Islet precursor cell (in vitro differentiated cells): ENCODE data around the gene TMTC2.
A peak's percentile ranks its signal among the peaks of the same experiment; 100 is the strongest.

Experiments
- DNase-seq: peaks from one replicate; pipeline ENCODE4 v3.0.0-alpha.2; 2018

Gene TMTC2

DNA sequence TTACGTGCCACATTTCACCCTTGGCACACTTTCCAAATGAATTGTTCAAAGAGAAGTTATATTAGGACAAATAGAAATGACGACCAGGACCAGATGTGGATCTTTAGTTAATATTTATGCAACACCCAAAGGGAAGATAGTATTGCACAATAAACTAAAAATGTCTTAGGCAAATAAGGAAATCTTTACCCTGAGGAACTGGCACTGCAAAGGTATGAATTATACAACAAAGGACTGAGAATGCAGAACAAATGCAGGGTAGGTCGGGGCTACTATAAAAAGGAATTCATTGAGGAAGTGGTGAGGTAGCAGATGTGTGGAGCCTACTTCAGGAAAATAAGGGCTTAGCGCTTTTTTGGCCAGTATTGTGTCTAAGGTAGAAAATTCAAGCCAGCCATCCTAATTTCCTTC is 3.9 kb upstream of the TMTC2 start:
- no peak for DNase-seq

DNA sequence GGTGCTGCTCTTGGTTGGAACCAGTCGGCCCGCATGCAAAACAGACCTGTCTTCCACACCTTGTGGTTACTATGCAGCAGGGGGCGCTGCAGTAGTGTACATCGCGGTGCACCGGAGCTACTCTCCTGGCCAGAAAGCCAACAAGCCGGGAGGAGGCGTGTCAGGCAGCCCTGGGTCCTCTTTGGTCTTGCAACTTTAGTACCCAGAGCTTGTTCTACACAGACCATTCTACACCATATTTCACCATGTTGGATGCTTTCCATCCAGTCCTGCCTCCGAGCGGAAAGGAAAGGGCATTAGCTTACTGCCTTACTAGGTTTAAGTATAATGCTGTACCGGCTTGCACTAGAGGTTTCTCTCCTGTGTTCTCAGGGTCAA is 927 bp upstream of the TMTC2 start:
- DNase-seq, result peak; percentile 99

DNA sequence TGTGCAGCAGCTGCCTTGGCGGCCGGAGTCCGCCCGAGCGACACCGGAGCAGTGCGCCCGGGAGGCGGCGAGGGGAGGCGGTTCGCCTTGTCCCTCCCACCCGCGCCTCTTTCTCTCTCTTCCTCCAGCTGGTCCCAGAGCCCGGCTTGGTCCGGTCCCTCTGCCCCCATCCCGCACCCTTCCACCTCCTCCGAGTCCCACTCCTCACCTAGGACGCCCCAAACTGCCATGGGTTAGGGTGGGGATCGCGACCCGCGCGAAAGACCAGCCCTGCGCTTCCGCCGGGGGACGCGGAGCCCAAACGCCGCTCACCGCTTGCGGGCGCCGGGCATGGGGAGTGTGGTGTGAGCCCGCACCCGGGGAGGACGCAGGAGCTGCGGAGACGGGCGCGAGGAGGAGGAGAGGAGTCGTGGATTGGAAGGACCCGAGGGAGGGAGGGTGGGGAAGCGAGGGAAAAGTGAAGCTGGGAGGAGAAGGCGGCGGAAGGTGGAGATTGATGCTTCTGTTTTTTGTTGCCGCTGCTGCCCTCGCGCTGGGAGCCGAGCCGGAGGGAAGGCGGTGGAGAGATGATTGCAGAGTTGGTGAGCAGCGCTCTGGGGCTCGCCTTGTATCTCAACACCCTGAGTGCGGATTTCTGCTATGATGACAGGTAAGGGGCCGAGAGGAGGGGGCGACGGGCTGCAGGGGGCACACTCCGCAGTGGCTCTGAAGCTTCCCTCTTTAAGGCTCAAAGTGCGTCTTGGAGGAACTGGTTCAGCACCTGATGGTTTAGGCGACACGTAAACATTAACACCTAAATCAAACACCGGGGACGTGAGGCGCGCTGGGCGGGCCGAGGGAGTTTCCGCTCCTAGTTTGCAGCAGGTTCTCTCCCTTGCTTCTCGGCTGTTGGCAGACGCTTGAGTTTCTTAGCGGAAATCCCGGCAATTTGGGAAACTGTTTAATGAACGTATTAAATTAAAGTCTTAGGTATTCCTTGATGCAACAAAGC is 610 bp downstream of the TMTC2 start:
- peak; percentile 83 for DNase-seq

DNA sequence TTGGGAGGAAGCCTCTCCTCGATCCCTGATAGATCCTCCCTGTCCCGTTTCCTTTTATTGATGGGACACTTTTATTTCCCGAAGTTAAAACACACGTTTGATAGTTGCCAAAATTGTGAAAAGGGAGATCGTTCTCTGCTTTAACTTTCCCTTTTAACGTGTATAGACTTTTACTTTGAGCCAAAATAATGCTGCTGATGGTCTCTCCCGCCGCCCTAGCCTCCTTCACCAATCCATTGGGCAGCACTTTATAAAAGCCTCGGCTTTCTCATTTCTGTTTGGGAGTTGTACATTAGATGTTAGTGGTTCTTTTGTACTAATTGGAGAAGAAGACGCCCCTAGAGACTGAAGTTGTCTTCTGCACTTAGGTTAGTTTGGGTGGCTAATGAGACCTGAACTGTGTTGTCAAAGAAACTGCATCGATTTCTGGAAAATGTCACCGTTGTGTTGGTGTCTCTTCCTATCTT is 1.4 kb downstream of the TMTC2 start:
- DNase-seq, result no peak

DNA sequence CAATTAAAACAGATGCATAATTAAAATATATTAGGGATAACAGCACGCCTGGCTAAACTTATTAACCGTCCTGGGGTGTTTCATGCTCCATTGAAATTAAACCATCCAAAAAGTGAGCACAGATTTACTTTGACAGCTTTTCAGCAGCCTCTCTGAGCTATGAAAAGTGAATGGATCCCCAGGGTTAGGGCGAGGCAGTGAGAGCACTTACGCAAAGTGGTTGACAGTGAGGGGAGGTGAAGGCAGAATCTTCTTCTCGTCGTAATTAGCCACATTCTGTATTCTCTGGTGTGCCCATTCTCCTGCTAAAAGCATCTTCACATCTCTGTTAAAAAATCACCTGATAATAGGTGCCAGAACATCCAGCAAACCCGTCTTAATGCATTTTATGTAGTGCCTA is 1.9 kb downstream of the TMTC2 start:
- no peak for DNase-seq

DNA sequence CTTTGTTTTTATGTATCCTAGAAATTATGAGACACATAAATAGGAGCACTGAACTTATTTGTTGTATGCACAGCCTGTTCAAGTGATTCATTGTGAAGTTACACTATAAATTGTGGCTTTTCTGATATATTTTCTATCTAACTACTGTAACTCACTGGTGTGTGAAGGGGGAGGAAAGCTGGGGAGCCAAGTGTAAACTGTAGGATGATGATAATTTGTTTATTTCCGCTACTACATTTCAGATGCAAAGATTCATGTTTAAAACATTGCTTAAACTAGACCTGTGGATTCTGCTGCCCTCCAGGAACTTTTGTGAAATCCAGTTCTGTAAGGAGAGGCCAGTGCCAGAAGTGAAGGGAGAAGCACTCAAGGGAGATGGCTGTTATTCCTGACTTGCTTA is 3.3 kb downstream of the TMTC2 start:
- no peak for DNase-seq

DNA sequence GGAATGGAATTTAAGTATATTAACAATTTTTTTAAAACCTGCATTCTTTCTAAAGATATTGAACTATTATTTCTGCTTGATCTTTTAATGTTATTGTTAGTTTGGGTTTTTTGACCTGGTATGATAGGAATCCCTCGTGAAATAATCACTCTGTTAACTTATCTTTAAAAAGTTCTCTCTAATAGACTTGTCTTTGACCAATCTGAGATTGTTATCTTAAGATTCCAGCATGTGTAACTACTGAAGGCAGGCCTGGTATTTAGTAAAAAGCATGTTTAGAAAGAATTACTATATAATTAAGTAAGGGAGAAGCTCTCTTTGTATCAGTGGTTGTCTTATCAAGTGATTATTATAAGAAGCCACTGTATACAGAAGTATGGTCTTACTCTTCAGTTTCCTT is 4.8 kb downstream of the TMTC2 start:
- DNase-seq, result no peak

DNA sequence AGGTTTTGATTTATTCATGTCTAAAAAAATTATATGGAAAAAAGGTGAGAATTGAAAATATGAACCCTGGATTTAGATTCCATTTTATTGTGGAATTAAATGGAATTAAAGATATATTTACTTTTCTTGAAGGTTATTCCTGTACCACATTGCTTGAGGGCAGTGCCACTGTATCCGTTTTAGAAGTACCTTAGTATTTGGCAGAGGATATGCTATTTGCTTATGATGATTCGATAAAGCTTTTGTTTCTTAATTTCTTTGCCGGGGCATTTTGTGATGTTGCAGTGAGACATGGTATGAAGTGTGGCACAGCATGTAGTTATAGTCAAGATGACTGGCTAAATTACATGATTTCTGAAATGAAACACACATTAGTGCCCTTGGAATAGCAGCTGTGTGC is 7.6 kb downstream of the TMTC2 start:
- no peak for DNase-seq

DNA sequence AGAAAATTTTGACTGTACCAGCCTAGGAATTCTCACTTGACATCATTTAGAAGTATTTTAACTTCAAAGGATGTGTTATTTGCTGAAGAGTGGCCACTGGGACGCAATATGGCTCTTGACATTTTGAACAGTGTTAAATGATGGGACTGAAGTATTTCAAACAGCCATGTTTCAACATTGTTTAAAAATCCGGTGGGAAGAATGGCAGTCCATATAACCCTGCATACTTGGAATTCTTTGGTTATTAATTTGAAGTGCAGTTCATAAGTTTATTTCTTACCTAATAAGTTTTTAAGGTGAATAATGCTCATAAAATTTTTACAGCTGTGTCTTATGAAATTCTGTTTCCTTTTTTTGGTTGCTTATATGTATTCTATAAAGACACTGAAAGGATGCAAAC is 8.3 kb downstream of the TMTC2 start:
- no peak for DNase-seq

DNA sequence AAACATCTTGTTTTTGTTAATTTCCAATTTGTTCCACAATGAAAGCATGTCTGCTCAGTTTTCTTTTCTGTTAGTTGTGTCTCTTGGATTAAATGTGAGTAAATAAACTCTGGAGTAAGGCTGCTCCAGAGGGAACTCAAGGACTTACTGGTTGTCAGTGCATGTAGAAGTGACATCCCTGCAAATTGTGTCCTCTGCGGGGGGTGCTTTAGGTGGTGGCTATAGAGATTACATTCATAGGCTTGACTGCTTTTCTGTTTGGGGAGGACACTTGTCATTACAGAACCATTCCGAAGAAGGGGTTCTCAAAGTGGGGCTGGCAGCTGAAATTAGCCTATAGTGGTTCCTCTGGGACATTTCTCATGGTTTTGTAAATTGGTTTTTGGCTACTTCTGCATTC is 8.8 kb downstream of the TMTC2 start:
- DNase-seq, result no peak

DNA sequence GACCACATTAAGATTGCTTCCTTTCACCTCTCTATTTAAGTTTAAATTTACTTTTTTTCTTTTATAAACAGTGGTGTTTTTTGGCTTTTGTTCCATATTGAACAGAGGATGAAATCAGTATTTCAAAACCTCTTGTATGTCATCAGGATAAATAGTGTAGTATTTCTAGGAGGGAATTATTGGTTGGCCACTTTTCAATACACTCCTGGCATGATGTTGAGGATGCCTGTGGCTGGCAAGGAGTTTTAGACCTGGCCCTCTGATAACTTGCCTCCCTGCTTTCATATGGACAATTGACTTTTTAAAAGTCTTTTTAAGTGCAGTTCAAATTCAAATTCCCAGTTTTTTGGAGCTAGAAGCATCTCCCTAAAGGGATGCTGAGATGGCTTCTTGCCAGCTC is 9.8 kb downstream of the TMTC2 start:
- DNase-seq, result no peak

DNA sequence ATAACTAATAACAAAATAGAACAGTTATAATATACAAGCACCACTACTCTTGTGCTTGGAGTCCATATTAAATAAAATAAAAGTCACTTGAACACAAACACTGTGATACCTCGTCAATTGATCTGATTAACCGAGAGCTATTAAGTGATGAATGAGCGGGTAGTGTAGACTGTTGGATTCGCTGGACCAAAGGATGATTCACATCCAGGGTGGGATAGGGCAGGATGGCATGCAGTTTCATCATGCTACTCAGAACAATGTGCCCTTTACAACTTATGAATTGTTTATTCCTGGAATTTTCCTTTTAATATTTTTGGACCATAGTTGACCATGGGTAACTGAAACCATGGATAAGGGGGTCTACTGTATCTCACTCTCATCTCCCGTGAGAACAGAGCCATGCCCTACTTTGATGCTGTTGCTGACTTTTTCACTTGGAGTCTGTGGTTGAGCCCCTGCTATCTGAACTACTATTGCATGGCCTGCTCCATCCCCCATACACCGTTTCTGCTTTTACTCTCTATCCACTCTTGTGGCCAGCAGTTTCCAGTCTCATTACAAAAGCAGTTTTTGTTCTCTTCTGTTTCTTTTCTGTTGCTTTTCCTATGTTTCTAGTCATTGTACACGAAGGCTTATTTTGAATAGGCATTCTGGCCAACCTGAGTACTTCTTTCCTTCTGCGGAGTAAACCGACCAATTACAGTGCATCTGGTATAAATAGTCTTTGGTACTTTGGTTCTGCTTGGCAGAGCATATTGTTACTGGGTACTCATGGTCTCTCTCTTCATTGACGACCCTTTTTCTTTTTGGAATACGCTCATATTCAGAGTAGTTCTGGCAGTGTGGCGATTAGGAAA is 12.2 kb downstream of the TMTC2 start:
- DNase-seq, result no peak

DNA sequence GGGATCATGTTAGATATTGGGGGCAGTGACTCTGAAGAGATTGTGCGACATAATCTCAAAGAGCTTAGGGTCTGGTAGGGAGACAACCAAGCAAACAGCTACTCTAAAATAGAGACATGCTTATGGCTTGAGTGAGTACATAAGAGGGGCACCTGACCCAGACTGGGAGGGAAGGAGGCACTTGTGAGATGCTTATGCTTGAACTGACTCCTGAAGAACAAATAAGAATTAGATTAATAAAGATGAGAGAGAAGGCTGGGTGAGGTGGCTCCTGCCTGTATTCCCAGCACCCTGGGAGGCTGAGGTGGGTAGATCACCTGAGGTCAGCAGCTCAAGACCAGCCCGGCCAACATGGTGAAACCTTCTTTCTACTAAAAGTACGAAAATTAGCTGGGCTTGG is 19.1 kb downstream of the TMTC2 start:
- no peak for DNase-seq

DNA sequence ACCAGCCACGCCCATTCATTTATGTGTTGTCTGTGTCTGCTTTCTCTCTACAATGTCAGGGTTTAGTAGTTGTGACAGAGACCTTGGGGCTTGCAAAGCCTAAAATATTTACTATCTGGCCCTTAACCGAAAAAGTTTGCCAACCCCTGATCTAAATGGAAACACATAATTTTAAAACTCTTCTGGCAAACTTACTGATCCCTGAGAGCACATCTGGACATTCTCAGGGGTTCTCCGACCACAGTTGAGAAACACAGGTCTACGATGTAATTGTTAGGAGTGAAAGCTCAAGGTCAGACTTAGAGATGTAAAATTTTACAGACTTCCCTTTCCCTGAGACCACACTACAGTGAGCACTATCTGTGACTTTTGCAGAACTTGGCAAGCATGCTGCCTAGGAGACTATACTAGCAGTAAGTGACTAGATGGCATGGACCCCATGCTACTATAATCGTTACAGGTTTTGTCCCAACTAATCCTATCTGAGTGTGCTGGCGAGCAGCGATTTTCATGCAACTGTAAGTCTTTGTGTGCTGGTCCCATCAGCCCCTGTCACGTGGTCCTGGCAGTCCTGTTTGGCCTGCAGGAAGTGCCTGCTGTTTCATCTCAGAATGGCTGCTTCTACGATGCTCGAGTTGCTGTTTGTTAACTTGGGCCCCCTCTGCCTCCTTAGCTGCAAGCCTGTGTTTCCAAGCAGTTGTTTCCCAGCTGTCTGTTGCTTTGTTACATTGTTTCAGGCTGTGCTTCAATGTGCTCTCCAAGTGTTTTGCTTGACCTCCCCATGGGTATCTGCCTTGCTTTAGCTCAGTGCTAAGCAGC is 21.6 kb downstream of the TMTC2 start:
- DNase-seq, result peak; percentile 66

DNA sequence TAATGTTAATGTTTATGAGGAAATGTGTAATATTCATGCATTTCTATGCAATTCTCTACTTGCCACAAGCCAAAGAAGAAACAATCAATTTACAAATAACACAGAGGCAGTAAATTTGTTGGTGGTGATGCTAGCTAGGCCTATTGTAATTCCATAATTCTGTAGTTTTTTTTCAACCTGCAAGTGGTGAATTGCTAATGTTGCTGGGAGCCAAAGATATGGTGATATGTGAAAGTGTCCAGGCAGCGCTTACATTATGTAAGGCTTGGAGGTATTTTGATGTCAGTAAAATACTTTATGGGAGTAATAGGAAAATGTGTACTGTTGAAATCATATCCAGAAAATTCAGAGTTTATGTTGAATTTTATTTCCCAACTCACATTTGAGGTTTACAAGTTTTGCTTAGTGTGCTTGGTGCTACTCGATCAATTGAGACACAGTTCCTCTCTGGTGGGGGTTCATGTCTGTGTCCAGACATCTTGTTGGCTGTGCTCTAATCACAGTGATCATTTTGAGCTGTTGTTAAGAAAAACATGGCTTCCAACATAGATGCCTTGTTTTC is 23.2 kb downstream of the TMTC2 start:
- DNase-seq, result no peak

DNA sequence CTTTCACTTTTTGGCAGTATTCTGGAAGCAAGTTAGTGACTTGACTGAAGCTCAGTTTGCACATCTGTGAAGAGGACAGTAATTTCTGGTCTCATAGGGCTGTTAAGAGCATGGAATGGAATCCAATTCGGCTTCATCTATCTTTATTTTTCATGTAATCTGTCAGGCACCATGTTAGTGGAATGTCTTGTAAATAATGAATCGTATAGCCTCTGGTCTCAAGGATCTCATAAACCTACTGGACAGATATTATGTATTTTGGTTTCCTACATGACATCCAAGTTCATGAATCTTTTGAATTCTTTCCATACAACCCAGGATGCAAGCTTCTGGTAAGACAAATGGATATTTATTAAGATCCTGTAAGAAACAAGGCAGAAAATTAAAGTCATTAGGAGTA is 24.0 kb downstream of the TMTC2 start:
- DNase-seq, result no peak

DNA sequence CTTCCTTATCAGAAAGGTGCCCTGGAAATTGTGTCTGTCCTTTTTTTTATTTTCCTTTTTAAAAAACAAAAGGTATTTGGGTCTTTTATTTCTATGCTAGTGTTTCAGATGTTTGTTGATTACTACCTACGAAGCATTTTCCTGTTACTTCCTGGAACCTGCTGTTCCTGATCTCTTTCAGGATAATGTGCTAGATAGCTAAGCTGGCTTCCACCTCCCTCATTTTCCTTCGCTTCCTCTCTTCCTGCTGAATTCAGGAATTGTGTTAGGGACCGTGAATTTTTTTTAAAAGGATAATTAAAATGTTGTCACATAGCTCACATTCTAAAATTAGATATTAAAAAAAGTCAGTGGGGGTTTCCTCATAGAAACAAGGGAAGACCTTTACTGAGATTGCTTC is 27.7 kb downstream of the TMTC2 start:
- no peak for DNase-seq

DNA sequence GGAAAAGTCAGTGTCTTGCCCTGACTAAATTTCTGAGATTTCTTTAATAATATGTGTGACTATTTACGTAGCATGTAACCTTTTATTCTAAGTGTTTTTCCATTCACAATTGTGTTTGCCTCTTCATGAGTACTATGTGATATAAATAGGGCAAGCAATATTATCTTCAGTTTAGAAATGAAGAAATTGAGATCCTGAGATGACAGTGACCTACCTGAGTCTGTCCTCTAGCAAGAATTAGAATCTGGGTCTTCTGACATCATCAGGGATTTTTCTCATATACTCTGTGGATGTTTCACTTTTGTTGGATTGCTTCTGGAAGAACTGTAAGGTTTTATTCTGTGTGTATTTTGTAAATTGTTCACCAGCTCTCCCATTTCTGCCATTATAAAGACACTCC is 35.0 kb downstream of the TMTC2 start:
- no peak for DNase-seq

DNA sequence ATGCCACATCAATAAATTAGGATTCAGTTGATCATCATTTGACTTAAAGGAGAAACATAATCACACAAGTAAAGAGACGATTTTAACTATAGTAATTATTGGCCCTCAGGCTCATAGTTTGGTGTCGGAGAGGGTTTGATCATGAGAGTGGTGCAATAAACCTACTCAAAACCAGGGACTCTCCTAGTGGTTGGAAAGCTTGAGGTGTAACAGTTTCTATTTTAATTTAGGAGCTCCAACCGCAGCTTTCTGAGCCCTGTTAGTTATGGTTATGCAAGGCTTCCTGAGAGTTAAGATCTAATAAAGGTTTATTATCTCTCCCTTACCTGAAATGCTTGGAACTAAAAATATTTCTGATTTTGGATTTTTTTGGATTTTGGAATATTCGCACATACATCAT is 36.4 kb downstream of the TMTC2 start:
- no peak for DNase-seq

DNA sequence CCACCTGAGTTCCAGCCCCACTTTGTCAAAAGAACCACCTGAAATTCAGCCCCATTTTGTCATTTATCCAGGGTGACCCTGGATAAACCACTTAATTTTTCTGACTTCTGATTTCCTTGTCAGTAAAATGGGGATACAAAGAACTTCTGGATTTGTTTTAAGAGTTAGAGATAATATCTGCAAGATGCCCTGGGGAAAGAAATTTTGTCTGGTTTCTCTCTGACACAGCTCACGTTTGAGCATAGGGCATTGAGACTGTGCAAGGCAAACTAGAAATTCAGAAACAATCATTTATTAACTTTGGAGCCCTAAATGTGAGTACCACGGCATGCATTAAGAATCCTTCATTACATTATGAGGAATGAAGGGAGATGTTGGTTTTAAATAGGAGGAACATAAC is 37.2 kb downstream of the TMTC2 start:
- DNase-seq, result no peak

DNA sequence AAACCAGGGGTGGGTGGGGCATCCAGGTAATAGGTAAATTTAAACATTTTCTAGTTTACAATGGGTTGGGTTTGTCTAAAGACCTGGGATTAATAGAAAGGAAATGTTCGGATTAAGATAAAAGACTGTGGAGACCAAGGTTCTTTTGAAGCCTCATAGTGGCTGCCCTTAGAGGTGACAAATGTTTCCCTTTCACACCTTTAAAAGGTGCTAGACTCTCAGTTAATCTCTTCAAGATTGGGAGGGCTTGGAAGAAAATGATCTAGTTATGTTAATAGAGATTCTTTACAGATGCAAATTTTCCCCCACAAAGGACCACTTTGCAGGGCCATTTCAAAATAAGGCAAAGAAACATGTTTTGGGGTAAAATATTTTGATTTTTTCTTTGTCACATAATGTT is 39.0 kb downstream of the TMTC2 start:
- no peak for DNase-seq

DNA sequence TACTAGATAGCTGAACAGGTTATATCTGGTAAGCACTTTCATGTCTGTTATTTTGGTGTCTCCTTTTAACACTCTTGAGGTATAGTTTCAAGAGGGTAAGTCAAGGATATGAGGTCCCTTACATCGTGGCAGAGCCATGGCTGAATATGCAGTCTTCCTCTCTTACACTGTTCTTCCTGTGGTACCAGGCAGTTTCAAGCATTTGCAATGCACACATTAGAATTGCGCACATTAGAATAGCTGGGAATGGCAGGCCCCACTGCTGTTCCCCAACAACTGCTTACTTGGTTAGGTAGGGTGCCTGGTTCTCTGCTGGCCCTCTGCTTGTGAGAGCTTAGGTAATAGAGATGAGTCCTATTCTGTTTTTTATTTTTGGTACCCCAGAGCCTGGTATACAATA is 41.2 kb downstream of the TMTC2 start:
- DNase-seq, result no peak

DNA sequence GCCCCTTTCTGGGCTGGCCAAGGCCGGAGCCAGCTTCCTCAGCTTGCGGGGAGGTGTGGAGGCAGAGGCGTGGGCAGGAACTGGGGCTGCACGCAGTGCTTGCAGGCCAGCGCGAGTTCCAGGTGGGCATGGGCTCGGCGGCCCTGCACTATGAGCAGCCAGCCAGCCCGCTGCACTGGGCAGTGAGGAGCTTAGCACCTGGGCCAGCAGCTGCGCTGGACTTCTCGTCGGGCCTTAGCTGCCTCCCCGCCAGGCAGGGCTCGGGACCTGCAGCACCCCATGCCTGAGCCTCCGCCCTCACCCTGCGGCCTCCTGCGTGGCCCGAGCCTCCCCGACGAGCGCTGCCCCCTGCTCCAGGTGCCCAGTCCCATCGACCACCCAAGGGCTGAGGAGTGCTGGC is 42.0 kb downstream of the TMTC2 start:
- DNase-seq, result no peak
